HG03439 (cell line): ENCODE measurements around the gene SOCS7.
"Not testable (repeated sequence)": the region's sequence is repeated elsewhere in the genome, so short reads cannot be mapped to it uniquely, and the experiment has no call there.

ENCODE experiments used
- ATAC-seq: cut with Tn5 transposase; IDR thresholded peaks from one replicate; pipeline ENCODE4 v1.9.1; 2021; ENCODE audit warnings: mild to moderate bottlenecking, moderate library complexity; ENCODE audit not compliant: unreplicated experiment

Gene SOCS7

DNA sequence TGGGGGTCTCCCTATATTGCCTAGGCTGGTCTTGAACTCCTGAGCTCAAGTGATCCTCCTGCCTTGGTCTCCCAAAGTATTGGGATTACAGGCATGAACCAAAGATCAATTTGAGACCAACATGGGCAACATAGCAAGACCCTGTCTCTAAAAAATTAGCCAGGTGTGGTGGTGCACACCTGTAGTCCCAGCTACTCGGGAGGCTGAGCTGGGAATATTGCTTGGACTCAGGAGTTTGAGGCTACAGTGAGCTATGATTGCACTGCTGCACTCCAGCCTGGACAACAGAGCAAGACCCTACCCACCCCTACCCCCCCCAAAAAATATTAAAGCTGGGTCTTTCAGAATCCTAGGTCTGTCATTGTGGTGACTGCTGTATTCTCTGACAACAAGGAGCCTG, 85.7 kb downstream of the SOCS7 start:
- not testable (repeated sequence) for ATAC-seq

DNA sequence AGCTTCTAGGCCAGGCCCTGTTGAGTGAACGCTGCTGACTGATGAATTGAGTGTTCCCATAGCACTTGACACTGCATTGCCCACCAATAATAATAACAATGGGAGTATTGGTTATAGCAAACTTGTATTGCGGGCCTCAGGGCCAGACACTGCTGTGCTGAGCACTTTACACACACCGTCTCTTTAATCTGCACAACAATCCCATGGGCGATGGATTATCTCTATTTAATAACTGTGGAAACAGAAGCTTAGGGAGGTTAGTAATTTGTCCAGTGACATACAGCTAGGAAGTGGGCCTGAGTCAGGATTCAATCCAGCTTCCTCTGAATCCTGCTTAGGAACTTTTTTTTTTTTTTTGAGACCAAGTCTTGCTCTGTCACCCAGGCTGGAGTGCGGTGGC, 87.8 kb downstream of the SOCS7 start:
- no peak for ATAC-seq

DNA sequence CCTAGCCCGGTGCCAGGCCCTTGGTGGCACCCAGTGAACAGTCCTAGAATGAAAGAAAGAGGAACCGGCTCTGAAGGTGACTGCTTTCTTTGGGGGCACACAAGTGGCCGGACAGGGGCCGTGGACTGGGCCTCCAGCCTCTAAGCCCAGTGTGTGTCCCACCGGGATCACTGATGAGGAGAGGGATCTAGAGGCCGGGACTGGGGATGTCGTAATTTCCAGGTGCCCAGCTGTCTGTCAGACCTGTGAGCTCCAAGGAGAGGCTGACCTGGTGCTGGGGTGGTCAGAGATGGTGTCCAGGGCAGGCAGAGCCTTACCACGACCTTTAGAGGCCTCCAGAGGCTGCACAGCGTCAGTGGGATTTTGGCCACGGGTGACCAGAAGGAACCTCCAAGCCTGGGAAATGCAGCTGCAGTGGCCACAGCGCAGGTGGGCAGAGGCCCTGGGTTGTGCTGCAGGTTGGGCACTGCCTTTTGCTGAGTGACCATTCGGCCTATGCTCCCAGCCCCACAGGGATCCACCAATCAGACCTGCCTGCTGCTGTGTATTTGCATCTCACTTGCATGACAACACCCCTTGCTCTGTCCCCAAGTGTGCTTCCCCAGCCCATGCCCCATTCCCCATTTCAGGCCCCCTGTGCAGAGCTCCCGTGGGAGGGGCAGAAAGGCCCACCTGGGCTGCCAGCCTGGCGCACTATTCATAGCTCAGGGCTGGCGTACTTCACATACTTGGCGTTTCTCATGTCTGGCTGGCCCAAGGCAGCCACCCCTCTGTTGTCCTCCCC, 89.2 kb downstream of the SOCS7 start:
- no peak for ATAC-seq

DNA sequence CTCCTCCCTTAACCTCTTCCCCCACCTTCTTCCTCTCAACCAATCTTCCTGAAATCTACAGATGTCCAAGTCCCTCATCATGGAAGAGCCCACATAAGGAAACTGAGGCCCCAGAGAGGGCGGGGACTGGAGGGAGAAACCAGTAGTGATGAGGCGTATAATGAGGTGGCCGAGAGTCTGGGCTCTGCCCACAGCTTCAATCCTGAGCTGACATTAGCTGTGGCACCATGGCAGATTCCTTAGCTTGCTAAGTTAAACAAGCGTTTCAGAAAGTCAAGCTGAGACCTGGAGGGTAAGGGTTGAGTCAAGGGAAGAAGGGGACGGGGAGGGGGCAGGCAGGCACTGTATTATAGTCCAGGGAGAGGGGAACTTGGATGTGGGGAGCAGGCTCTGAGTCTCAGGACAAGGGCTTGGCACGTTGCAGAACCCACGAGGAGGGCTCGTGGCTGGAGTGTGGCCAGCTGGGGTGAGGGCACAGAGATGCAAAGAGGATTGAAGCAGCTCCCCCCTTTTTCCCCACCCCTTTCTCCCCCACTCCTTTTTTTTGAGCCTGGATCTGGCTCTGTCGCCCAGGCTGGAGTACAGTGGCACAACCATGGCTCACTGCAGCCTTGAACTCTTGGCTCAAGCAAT, 89.9 kb downstream of the SOCS7 start:
- no peak for ATAC-seq

DNA sequence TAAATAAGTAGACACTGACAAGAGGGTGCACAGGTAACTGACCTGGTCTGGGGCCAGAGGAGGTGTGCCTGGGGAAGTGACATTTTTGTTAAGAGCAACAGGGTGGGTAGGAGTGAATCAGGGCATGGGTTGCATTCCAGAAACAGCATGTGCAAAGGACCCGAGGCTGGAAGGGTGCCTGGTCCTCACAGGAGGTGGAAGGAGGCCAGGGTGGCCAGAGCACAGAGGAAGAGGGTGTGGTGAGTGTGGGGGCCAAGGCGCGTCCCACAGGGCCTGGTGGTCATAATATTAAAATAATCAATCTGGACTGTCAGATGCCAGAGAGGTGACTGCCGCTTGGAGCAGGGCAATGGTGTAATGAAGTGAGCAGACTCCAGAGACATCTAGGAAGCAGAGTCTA, 90.9 kb downstream of the SOCS7 start:
- no peak for ATAC-seq

DNA sequence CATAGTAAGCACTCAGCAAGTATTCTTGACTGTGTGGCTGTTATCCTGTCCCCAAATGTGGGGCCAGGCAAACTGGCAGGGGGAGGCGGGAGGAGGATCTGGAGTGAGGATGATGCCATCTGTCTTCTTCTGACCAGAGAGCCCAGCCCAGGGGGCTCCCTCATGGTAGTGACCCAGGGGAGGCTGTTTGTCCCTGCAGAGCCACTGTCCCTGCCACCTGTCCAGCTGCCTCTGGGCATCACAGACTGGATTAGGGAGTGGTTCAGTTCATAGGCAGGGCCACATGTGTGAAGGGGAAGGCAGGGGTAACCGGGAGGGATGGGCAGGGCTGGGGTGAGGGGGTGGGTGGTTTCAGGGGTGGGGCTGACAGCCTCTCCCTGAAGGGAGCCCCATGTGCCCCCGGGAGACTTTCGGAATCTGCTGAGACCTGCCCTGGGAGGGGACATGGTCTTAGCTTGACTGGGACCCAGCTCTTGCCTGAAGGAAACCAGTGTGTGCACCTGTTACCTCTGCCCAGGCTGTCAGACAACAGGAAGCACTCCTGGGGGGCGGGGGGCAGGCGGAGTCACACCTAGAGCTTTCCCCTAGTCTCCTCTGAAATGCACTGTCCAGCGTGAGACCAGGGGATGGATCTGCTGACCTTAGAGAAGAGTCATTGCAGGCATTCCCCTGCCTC, 91.8 kb downstream of the SOCS7 start:
- no peak for ATAC-seq

DNA sequence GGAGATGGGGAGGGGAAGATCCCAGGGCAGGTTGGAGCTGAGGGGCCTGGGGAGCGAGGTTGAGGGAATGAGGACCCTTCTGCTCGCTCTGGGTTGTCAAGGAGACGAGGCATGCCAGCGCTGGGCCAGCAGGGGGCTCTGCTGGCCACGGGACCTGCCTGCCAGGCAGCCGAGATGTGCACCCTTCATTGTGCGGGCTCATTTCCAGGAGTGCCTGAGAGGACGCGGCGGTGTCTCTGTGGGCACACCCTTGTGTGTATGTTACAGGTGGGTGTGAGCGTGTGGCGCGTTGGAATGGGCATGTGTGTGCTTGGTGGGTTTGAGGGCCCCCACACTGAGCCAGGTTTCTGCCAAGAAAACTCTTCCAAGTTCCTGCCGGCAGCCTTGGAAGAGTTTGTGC, 92.5 kb downstream of the SOCS7 start:
- no peak for ATAC-seq

DNA sequence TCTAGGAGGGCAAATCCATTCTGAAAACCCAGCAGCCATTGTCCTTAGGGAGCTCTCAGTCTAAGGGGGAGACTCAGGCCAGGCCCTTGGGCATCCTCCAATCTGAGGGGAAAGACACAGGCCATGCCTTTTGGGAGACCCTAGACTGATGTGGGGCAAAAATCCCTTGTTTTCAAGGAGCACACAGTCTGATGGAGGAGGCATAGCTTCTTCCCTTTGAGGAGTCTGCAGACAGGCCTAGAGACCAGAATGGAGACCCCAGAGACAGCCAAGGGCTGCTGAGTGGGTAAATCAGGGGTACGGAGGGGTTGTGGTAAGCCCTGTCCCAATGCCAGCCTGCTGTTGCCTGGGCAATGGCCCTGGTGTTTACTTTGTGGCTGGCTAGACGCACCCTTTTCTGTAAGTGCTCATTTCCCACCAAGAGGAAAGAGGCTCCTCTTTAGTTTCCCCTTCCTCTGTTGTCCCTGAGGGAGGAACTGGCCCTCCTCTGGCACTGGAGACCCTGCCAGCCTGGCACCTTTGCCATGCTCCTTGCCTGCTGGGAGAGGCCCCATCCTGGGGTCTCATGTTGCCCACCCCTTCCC, 96.0 kb downstream of the SOCS7 start:
- no peak for ATAC-seq

DNA sequence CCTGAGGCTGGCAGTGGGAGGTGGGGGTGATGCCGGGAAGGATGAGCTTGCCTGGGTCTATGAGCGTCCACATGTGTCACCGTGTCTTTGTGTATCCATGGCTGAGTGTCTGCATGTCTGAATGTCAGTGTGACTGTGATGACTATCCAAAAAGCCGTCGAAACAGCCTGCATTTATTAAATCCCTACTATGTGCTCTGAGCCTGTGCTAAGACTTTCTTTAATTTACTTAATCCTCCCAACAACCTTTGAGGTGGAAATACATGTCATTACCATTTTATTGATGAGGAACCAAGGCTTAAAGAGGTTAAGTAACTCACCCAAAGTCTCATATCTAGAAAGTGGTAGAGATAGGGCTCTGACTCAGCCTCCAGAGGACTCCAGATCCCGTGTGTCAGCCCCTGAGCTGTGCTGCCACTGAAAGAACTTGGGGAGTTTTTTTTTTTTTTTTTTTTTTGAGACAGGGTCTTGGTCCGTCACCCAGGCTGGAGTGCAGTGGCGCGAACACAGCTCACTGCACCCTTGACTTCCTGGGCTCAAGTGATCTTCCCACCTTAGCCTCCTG, 96.6 kb downstream of the SOCS7 start:
- no peak for ATAC-seq

DNA sequence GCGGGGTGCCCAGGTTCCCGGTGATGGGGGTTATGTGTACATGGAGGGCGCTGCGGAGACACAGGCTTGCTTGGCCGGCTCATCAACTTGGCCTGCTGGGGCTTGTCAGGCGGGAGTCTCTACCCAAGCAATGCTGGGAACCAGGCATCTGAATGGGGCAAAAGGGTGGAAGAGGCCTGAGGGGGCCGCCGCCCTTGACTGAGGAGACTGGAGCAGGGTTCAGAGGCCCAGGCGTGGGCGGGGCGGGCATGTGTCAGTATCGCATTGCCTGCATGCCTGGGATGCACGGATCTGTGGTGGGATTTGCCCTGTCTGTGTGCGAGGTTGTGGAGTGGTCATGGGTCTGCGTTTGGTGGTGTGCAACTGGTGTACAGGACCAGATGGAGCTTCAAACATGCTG, 97.7 kb downstream of the SOCS7 start:
- no peak for ATAC-seq

DNA sequence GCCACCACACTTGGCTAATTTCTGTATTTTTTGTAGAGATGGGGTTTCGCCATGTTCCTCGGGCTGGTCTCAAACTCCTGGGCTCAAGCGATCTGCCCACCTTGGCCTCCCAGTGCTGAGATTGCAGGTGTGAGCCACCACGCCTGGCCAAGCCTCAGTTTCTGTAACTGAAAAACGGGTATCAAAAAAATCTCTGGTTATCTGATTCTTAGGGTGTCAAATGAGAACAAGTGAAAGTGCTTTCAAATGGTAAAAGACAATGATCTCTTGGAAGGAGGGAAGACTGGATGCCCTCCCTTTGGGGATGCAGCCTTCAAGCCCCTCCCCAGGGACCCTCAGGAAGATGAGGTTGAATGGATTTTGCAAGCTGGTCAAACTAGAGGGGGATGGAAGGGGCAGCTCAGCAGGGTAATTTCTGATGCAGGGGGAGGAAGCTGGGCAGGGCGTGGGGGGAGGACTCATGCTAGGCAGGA, 98.9 kb downstream of the SOCS7 start:
- ATAC-seq, result no peak

DNA sequence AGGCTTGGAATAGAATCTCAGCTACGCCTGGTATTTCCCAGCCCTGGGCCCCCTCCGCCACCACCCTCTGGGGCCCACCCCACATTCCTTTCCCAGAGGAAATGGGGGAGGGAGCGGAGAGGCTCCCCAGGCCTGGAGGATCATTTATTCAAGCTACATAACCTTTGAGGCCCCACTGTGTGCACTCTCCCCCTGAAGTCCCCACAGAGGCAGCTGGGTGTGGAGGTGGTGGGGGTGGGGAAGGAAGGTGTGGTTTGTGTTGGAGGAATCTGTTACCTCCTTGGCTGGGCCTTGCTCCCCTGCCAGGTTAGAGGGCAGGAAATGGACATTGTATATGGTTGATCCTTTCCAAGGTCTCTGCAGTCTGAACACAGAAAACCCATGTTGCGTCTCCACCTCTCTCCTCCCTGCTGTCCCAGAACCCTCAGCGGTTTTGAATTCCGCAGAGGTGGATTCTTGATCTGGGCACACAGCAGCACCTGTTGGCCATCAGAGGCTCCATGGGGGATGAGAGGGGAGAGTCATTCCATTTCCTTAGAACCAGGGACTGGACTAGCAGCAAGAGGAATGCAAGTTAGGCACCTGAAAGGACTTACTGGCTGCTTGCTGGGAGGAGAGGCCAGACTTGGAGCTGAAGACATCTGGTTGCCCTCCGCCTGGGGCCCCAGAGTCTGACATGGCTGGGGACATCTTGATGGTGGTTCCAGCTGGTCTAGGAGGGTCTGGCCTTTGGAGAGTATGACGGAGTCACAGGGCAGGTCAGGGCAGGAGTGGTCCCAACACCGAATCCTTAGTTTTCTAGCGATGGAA, 99.6 kb downstream of the SOCS7 start:
- no peak for ATAC-seq

DNA sequence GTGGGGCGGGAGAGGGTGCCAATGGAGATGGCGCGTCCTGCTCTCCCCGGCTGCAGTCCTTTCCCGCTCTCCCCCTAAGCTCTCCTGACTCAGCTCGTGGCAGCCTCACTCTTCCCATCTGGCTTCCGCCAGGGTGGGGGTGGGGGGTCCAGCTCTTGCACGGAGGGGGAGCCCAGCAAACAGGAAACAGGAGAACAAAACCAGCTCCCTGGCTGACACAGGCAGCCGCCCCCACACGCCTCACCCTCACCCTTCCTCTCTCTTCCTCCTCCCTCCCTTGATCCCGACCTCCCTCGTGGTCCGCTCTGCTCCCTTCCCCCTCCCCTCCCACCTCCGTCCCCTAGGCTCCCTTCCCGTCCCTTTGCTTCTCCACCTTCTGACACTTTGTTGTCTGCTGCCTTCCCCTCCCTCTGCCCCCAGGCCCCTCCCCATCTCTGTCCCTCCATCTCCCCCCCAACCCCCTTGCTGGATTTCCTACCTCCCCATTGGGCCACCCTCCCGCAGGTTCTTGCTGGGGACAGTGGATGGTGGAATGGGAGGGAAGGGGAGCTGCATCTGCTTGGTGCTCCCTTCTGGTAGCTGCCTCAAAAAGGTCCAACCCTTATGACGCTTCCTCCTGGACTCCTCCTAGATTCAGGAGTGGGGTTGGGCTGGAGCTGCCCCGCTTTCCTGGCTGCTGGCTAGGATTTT, 100.3 kb downstream of the SOCS7 start:
- ATAC-seq, result no peak

DNA sequence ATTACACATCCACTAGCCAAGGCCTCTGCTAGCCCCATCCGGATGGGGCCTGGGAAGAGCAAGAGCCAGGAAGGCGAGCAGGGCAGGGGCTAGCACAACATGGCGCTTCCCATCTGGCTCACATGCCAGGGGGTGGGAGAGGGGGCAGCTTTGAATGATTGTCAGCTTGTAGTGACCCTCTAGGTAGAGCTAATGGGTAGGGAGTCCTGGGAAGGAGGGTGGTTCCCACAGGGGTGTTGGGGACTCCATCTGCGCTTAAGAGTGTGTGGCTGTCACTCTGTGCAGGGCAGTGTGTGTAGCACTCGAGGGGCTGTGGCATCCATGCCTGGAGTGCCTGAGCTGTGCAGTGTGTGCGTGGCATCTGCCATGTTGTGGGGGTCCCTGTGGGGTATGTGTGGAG, 101.1 kb downstream of the SOCS7 start:
- ATAC-seq, result no peak

DNA sequence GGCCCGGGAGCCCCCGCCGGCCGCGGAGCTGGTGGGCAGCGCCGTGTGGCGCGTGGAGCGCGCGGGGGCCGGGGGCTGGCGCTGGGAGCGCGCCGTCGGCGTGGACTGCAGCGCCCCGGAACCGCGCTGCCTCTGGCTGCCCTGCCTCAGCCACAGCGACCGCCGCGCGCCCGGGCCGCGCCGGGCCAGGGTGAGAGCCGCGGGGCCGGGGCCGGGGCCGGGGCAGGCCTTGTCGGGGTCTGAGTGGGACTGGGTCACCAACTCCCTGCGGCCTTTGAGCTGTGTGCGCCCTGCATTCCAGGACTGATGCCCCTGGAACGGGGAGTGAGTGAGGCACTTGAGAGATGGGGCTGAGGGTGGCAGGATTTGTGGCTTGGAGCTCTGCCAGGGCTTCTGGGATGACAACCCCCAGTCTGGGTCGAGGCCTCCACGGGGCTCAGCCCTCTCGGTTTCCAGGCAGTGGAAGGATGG, 102.3 kb downstream of the SOCS7 start:
- no peak for ATAC-seq

DNA sequence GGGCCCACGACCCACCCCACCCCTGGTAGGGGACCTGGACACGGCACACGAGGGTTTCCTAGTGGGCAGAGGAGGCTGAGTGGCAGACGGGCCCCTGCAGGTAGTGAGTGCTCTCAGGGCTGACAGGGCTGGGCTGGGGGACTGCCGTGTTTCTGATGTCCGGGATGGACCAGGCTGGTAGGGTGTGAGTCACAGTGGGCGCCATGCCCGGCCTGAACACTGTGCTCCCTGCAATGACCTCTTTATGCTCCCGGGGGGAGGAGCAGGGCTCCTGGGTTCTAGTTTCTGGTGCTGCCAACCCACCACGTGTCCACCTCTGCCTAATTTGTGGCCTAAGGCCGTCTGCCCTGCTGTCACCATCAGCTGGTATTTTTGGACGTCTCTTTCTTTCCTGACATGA, 102.9 kb downstream of the SOCS7 start:
- ATAC-seq, result no peak
